Transverse colon (tissue), 4 donors: Measurements from ENCODE around the gene COL21A1. TPM values are rescaled to one million over a fixed set of nuclear protein-coding genes. Genes with fewer than 3 reads are reported as not detected.

ENCODE experiments used
- DNase-seq: peaks from one replicate; pipeline ENCODE4 v3.0.0-alpha.2; 2019
- H3K27ac ChIP-seq, 4 donors: fragments of 200-600 bp; sonication (generic); 2 replicates each; pipeline ENCODE4 v1.5.1; 2016 to 2018; ENCODE audit warnings: inconsistent platforms in 4 of 4
- H3K27me3 ChIP-seq: fragments of 200-600 bp; sonication (generic); 2 replicates; pipeline ENCODE4 v1.5.1; 2017; ENCODE audit warnings: inconsistent platforms
- H3K36me3 ChIP-seq, 4 donors: fragments of 200-600 bp; sonication (generic); 2 replicates each; pipeline ENCODE4 v1.5.1; 2017 to 2019; ENCODE audit warnings: inconsistent platforms in 4 of 4
- H3K4me1 ChIP-seq, 4 donors: fragments of 200-600 bp; sonication (generic); 2 replicates each; pipeline ENCODE4 v1.5.1; 2017 to 2020; ENCODE audit warnings: inconsistent platforms in 4 of 4
- H3K4me3 ChIP-seq, 4 donors: fragments of 200-600 bp; sonication (generic); 1 replicate in 1 of 4; 2 replicates in 3 of 4; pipeline versions ENCODE4 v1.5.1 to v1.6.1; 2017 to 2019; ENCODE audit warnings: inconsistent platforms in 4 of 4
- H3K9me3 ChIP-seq, 2 donors: fragments of 200-600 bp; sonication (generic); 2 replicates each; pipeline ENCODE4 v1.5.1; 2017 to 2019; ENCODE audit warnings: inconsistent platforms in 2 of 2
- EP300 ChIP-seq: sonication (generic); formaldehyde crosslinking; IDR thresholded peaks from one replicate; pipeline ENCODE4 v1.6.1; 2017; ENCODE audit warnings: antibody characterized with exemption, low read depth
- POLR2A ChIP-seq: fragments of 450-650 bp; IDR thresholded peaks from one replicate; pipeline ENCODE4 v1.6.1; 2016; ENCODE audit warnings: antibody characterized with exemption, mild to moderate bottlenecking, moderate library complexity
- POLR2AphosphoS5 ChIP-seq, 3 donors: sonication (generic); formaldehyde crosslinking; IDR thresholded peaks; one replicate each; pipeline ENCODE4 v1.6.1; 2016; ENCODE audit warnings: antibody characterized with exemption in 3 of 3
- whole genome bisulfite sequencing, 2 donors: methylation state at CpG; one replicate each; pipeline ENCODE4 v1.1.5; 2018; ENCODE audit warnings: low coverage in 1 of 2; 5-methylcytosine and 5-hydroxymethylcytosine counted together
- in situ Hi-C, 4 donors: fragments of 200-750 bp; cut with MboI; loops; one replicate each; pipeline versions ENCODE4 v1.15.0 to v1.15.1; 2017; ENCODE audit warnings: low sequenced_read_pairs in 3 of 4, low pct_ligation_motif_present in 1 of 4, low pct_unique_long_range_greater_than_20kb in 1 of 4
- intact Hi-C: fragments of 100-400 bp; cut with DNase I; formaldehyde crosslinking; loops from one replicate; pipeline ENCODE4 v1.15.1; 2023; ENCODE audit warnings: low total_unique reads
- total RNA-seq, 4 donors: library from RNA; depleted of rRNA; stranded (reverse); fragments of >200 nt; gene quantifications; one replicate each; pipeline ENCODE4 v1.1.0, GENCODE V29; 2016
- TF ChIP-seq, protein P1 (sequence below), 5 experiments: fragments of 200-600 bp in 3 of 5; fragments of 450-650 bp in 2 of 5; sonication (generic) in 3 of 5; IDR thresholded peaks; 1 replicate in 2 of 5; 2 replicates in 3 of 5; pipeline ENCODE4 v1.5.1; 2016 to 2017; ENCODE audit warnings: antibody characterized with exemption in 5 of 5, inconsistent platforms in 3 of 5, mild to moderate bottlenecking in 2 of 5, moderate library complexity in 1 of 5

Gene COL21A1
- total RNA-seq, 4 donors from 2014 or later = 0.40 to 5.7 (median 3.3) TPM

DNA sequence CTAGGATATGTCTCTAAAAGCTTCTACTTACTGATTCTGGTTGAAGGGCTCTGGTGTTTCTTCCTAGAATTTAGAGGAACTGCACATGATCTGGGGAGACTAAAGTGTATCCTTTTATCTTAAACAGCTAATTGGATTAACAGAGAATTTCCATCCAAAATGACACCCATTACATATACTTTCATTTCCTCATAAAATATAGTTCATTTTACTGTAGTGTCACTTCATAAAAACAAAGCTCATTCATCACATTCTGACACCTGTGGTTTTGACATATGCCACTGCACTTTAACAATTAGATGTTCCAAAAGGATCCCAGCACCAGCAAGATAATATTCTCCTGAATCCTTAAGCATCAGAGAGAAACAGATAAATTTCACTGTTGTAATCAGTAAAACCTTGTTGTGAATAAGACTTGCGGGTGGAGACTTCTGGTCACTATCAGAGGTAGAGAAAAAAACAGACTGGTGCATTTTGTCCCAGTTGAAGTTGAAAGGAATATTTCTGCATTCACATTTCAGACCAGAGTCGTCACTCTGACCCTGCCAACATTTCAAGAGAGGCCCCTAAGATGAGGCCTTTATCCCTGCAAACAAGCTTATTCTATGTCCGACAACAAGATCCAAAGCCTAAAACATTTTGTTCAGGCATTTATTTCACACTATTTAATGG is 196.7 kb downstream of the COL21A1 start:
- 76 to 78% methylated on average over 3 of the region's 3 CpGs for WGBS, 2 donors
- H3K4me1 ChIP-seq = no peaks in the 10 kb centered on the region
- TF ChIP-seq POLR2AphosphoS5 (IDR thresholded peaks at IDR 0.05) = no peak
- TF ChIP-seq EP300 = no peak
- TF ChIP-seq, protein P1, sequence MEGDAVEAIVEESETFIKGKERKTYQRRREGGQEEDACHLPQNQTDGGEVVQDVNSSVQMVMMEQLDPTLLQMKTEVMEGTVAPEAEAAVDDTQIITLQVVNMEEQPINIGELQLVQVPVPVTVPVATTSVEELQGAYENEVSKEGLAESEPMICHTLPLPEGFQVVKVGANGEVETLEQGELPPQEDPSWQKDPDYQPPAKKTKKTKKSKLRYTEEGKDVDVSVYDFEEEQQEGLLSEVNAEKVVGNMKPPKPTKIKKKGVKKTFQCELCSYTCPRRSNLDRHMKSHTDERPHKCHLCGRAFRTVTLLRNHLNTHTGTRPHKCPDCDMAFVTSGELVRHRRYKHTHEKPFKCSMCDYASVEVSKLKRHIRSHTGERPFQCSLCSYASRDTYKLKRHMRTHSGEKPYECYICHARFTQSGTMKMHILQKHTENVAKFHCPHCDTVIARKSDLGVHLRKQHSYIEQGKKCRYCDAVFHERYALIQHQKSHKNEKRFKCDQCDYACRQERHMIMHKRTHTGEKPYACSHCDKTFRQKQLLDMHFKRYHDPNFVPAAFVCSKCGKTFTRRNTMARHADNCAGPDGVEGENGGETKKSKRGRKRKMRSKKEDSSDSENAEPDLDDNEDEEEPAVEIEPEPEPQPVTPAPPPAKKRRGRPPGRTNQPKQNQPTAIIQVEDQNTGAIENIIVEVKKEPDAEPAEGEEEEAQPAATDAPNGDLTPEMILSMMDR (IDR thresholded peaks at IDR 0.05) = no peak
- no peak for TF ChIP-seq POLR2A
- no peaks in the 10 kb centered on the region for H3K36me3 ChIP-seq
- H3K4me3 ChIP-seq = no peak overlapping the region
- H3K9me3 ChIP-seq = no peaks in the 10 kb centered on the region
- no peak overlapping the region for H3K27ac ChIP-seq
- intact Hi-C loops = no loop called here
- DNase-seq = no peak
- in situ Hi-C loops = no loop called here
- H3K27me3 ChIP-seq = no peaks in the 10 kb centered on the region

DNA sequence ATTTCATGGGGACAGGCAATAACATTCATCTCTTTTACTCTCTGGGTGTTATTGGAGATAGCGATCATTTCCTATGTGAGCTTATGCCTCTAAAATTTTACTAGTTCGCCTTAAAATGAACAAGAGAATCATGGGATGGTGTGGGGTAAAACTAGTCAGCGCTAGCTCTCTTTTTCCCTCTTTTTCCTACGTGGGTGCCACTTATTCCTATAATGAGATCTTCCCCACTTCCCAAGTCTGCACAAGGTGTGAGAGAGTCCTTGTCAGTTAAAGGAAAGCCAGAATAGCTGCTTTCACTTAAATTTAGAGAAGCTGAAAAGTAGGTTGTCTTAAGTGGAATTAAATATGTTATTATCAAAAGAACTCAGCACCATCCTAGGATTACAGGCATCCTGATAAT is 198.8 kb downstream of the COL21A1 start:
- intact Hi-C loops = no loop called here
- no peak for DNase-seq
- Histone ChIP-seq H3K27me3 (no peaks in the 10 kb centered on the region), H3K36me3 (no peaks in the 10 kb centered on the region), H3K9me3 (no peaks in the 10 kb centered on the region), H3K27ac (no peak overlapping the region), H3K4me3 (no peak overlapping the region), H3K4me1 (no peaks in the 10 kb centered on the region)
- in situ Hi-C loops = no loop called here
- no peak for TF ChIP-seq POLR2AphosphoS5 (IDR thresholded peaks at IDR 0.05)
- TF ChIP-seq, protein P1 (IDR thresholded peaks at IDR 0.05) = no peak
- no peak for TF ChIP-seq EP300
- no peak for TF ChIP-seq POLR2A
- 76 to 83% methylated on average over 4 of the region's 4 CpGs for WGBS, 2 donors

- in situ Hi-C loops = no loop called here
- no peak overlapping the region for H3K27ac ChIP-seq
- H3K4me3 ChIP-seq = no peak overlapping the region
- TF ChIP-seq, protein P1 (IDR thresholded peaks at IDR 0.05) = no peak
- TF ChIP-seq POLR2AphosphoS5 (IDR thresholded peaks at IDR 0.05) = no peak
- TF ChIP-seq POLR2A = no peak
- no peak for TF ChIP-seq EP300
- H3K9me3 ChIP-seq = no peaks in the 10 kb centered on the region
- intact Hi-C loops = no loop called here
- no peaks in the 10 kb centered on the region for H3K4me1 ChIP-seq
- no peaks in the 10 kb centered on the region for H3K27me3 ChIP-seq
- no peak for DNase-seq
- 72 to 82% methylated on average over 2 of the region's 2 CpGs for WGBS, 2 donors
- no peaks in the 10 kb centered on the region for H3K36me3 ChIP-seq
Observed at GRCh38 chr6:56047931-56048540, 199.3 kb downstream of the COL21A1 start.

DNA sequence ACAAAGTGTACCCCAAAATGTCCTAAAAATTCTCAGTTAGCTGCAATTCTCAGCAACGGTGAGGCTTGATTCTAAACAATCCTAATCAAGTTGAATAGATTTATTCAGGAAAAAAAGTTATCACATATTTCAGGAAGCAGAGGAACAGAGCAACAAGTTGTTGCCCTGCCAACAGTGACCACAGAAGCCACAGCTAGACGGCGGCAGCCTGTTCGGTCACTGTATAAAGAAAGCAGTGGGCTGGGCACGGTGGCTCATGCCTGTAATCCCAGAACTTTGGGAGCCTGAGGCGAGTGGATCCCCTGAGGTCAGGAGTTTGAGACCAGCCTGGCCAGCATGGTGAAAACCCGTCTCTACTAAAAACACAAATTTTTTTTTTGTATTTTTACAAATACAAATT is 200.8 kb downstream of the COL21A1 start:
- H3K27ac ChIP-seq = no peak overlapping the region
- peak; percentile 7 for DNase-seq
- no peak for TF ChIP-seq EP300
- H3K9me3 ChIP-seq = no peaks in the 10 kb centered on the region
- WGBS, 2 donors = 36 to 59% methylated on average over 1 to 7 of the region's 7 CpGs
- H3K4me1 ChIP-seq = no peaks in the 10 kb centered on the region
- no peaks in the 10 kb centered on the region for H3K27me3 ChIP-seq
- in situ Hi-C loops = no loop called here
- no peak overlapping the region for H3K4me3 ChIP-seq
- intact Hi-C loops = no loop called here
- H3K36me3 ChIP-seq = no peaks in the 10 kb centered on the region
